GM18517 (cell line): ENCODE data around the gene ZG16B.
A peak's percentile ranks its signal among the peaks of the same experiment; 100 is the strongest.

ENCODE experiments used
- ATAC-seq: cut with Tn5 transposase; IDR thresholded peaks from one replicate; pipeline ENCODE4 v1.9.1; 2021; ENCODE audit warnings: mild to moderate bottlenecking, moderate library complexity; ENCODE audit not compliant: unreplicated experiment

The ZG16B gene

GRCh38 chr16:2860826-2861567, 30.9 kb downstream of the ZG16B start:
- no peak for ATAC-seq

- no peak for ATAC-seq
Measured at GRCh38 chr16:2865651-2866050, 35.5 kb downstream of the ZG16B start.

- no peak for ATAC-seq
Measured at GRCh38 chr16:2866431-2866830, 36.3 kb downstream of the ZG16B start.

GRCh38 chr16:2867661-2867986, 37.5 kb downstream of the ZG16B start:
- ATAC-seq: no peak

- peak; percentile 87 for ATAC-seq
Measured at GRCh38 chr16:2867987-2868789, 38.1 kb downstream of the ZG16B start.

- ATAC-seq: no peak
Measured at GRCh38 chr16:2871926-2872325, 41.8 kb downstream of the ZG16B start.

- no peak for ATAC-seq
Measured at GRCh38 chr16:2874032-2874911, 44.2 kb downstream of the ZG16B start.

- no peak for ATAC-seq
Measured at GRCh38 chr16:2874912-2875362, 44.8 kb downstream of the ZG16B start.

- ATAC-seq: no peak
Measured at GRCh38 chr16:2879854-2880508, 49.9 kb downstream of the ZG16B start.
